SK-N-SH treated with all-trans-retinoic acid at 6 μM for 48 hours (cell line): Measurements from ENCODE around the gene TDRD15.

Experiments
- ATAC-seq: fragments of 200-7000 bp; cut with Tn5 transposase; 3 replicates; pipeline ENCODE4 v1.9.1; 2020; ENCODE audit warnings: mild to moderate bottlenecking, moderate library complexity
- BACH2 ChIP-seq: fragments of 250-450 bp; sonication (Bioruptor Pico); IDR thresholded peaks from 2 replicates; pipeline ENCODE4 v1.9.0; 2021; ENCODE audit warnings: mild to moderate bottlenecking, borderline replicate concordance
- CSDC2 ChIP-seq: fragments of 250-450 bp; sonication (Bioruptor Pico); IDR thresholded peaks from 2 replicates; pipeline ENCODE4 v1.5.0; 2020; ENCODE audit warnings: mild to moderate bottlenecking, moderate library complexity
- CSRNP3 ChIP-seq: fragments of 250-450 bp; sonication (Bioruptor Pico); IDR thresholded peaks from 2 replicates; pipeline ENCODE4 v1.5.1; 2021; ENCODE audit warnings: mild to moderate bottlenecking, moderate library complexity
- ESRRG ChIP-seq: fragments of 250-450 bp; sonication (Bioruptor Pico); IDR thresholded peaks from 2 replicates; pipeline ENCODE4 v1.6.1; 2021; ENCODE audit warnings: mild to moderate bottlenecking
- GLIS3 ChIP-seq: fragments of 250-450 bp; sonication (Bioruptor Pico); IDR thresholded peaks from 2 replicates; pipeline ENCODE4 v1.5.0; 2020; ENCODE audit warnings: mild to moderate bottlenecking, moderate library complexity
- ISL1 ChIP-seq: fragments of 250-450 bp; sonication (Bioruptor Pico); IDR thresholded peaks from 2 replicates; pipeline ENCODE4 v2.1.2; 2022; ENCODE audit warnings: mild to moderate bottlenecking, moderate library complexity
- OSR1 ChIP-seq: fragments of 250-450 bp; sonication (Bioruptor Pico); IDR thresholded peaks from 2 replicates; pipeline ENCODE4 v1.8.0; 2022; ENCODE audit warnings: moderate library complexity, mild to moderate bottlenecking, inconsistent platforms
- PATZ1 ChIP-seq: fragments of 250-450 bp; sonication (Bioruptor Pico); IDR thresholded peaks from 2 replicates; pipeline ENCODE4 v1.8.0; 2020; ENCODE audit warnings: mild to moderate bottlenecking, moderate library complexity, borderline replicate concordance
- PPARA ChIP-seq: fragments of 250-450 bp; sonication (Bioruptor Pico); IDR thresholded peaks from 2 replicates; pipeline ENCODE4 v1.5.0; 2020; ENCODE audit warnings: mild to moderate bottlenecking, borderline replicate concordance
- RARB ChIP-seq: fragments of 250-450 bp; sonication (Bioruptor Pico); IDR thresholded peaks from 2 replicates; pipeline ENCODE4 v1.8.0; 2021; ENCODE audit warnings: mild to moderate bottlenecking, moderate library complexity
- SNAI2 ChIP-seq: fragments of 250-450 bp; sonication (Bioruptor Pico); IDR thresholded peaks from 2 replicates; pipeline ENCODE4 v1.5.0; 2020; ENCODE audit warnings: mild to moderate bottlenecking, moderate library complexity
- TCF4 ChIP-seq: fragments of 250-450 bp; sonication (Bioruptor Pico); IDR thresholded peaks from 2 replicates; pipeline ENCODE4 v1.8.0; 2021; ENCODE audit warnings: mild to moderate bottlenecking, moderate library complexity, borderline replicate concordance
- TOX ChIP-seq: fragments of 250-450 bp; sonication (Bioruptor Pico); IDR thresholded peaks from 2 replicates; pipeline ENCODE4 v1.8.0; 2021; ENCODE audit warnings: mild to moderate bottlenecking, moderate library complexity, borderline replicate concordance
- TSHZ2 ChIP-seq: fragments of 250-450 bp; sonication (Bioruptor Pico); IDR thresholded peaks from 2 replicates; pipeline ENCODE4 v1.5.0; 2020; ENCODE audit warnings: mild to moderate bottlenecking, moderate library complexity
- ZC3H10 ChIP-seq: fragments of 250-450 bp; sonication (Bioruptor Pico); IDR thresholded peaks from 2 replicates; pipeline ENCODE4 v1.5.1; 2021; ENCODE audit warnings: mild to moderate bottlenecking, moderate library complexity
- ZFP3 ChIP-seq: fragments of 250-450 bp; sonication (Bioruptor Pico); IDR thresholded peaks from 2 replicates; pipeline ENCODE4 v1.5.0; 2020; ENCODE audit warnings: mild to moderate bottlenecking, moderate library complexity
- ZFP30 ChIP-seq: fragments of 450-650 bp; formaldehyde crosslinking; IDR thresholded peaks from 2 replicates; pipeline ENCODE4 v1.5.0; 2022; ENCODE audit warnings: mild to moderate bottlenecking, moderate library complexity
- ZNF565 ChIP-seq: fragments of 450-650 bp; formaldehyde crosslinking; conservative IDR thresholded peaks from 2 replicates; pipeline ENCODE4 v1.5.0; 2020; ENCODE audit warnings: low read depth, mild to moderate bottlenecking, moderate library complexity
- ZNF70 ChIP-seq: fragments of 450-650 bp; formaldehyde crosslinking; IDR thresholded peaks from 2 replicates; pipeline ENCODE4 v1.5.0; 2020; ENCODE audit warnings: mild to moderate bottlenecking, moderate library complexity
- ZNF8 ChIP-seq: fragments of 450-650 bp; formaldehyde crosslinking; IDR thresholded peaks from 2 replicates; pipeline ENCODE4 v1.5.0; 2020; ENCODE audit warnings: mild to moderate bottlenecking, moderate library complexity

The TDRD15 gene

GRCh38 chr2:21161832-21162614 is 38.3 kb downstream of the TDRD15 start:
- ATAC-seq = no peak

GRCh38 chr2:21162615-21162878 is 38.8 kb downstream of the TDRD15 start:
- ATAC-seq = no peak
- TF ChIP-seq TOX (CRISPR knock-in tag) = no peak
- no peak for TF ChIP-seq ZNF565 (CRISPR knock-in tag)
- TF ChIP-seq GLIS3 (CRISPR knock-in tag) = no peak
- no peak for TF ChIP-seq CSRNP3 (CRISPR knock-in tag)
- no peak for TF ChIP-seq ISL1
- no peak for TF ChIP-seq ZFP3 (CRISPR knock-in tag)
- no peak for TF ChIP-seq ZNF8 (CRISPR knock-in tag)
- no peak for TF ChIP-seq SNAI2
- TF ChIP-seq ZC3H10 = no peak
- TF ChIP-seq TCF4 (CRISPR knock-in tag) = no peak
- no peak for TF ChIP-seq CSDC2 (CRISPR knock-in tag)
- TF ChIP-seq ESRRG (CRISPR knock-in tag) = no peak

More at GRCh38 chr2:21161832-21162614, 38.3 kb downstream of the TDRD15 start:
- TF ChIP-seq ZNF8 (CRISPR knock-in tag) (no peak), OSR1 (CRISPR knock-in tag) (no peak), ESRRG (CRISPR knock-in tag) (no peak)
- TF ChIP-seq, all 23 proteins: peak for 0

- no peak for ATAC-seq
- TF ChIP-seq TSHZ2 (CRISPR knock-in tag) (no peak), TOX (CRISPR knock-in tag) (no peak), CSDC2 (CRISPR knock-in tag) (no peak), ZFP30 (no peak), BACH2 (no peak), ZFP3 (CRISPR knock-in tag) (no peak), OSR1 (CRISPR knock-in tag) (no peak)
These were observed 39.4 kb downstream of the TDRD15 start for GRCh38 chr2:21163213-21163612.

GRCh38 chr2:21165350-21165749 is 41.6 kb downstream of the TDRD15 start:
- TF ChIP-seq ZFP3 (CRISPR knock-in tag) (no peak), ZNF70 (CRISPR knock-in tag) (no peak), TCF4 (CRISPR knock-in tag) (no peak), ISL1 (no peak), ZNF8 (CRISPR knock-in tag) (no peak), ESRRG (CRISPR knock-in tag) (no peak), RARB (no peak), ZC3H10 (no peak), PPARA (CRISPR knock-in tag) (no peak), CSRNP3 (CRISPR knock-in tag) (no peak)
- ATAC-seq = no peak

- TF ChIP-seq ISL1 (no peak), RARB (no peak), TCF4 (CRISPR knock-in tag) (no peak), PPARA (CRISPR knock-in tag) (no peak), PATZ1 (CRISPR knock-in tag) (no peak), ZFP30 (no peak), ZNF8 (CRISPR knock-in tag) (no peak)
- no peak for ATAC-seq
These were observed 52.3 kb downstream of the TDRD15 start for GRCh38 chr2:21175895-21176646.
